Lower lobe of right lung (tissue), 2 donors: ENCODE measurements around the gene ASB6. TPM values are rescaled to one million over a fixed set of nuclear protein-coding genes. Genes with fewer than 3 reads are reported as not detected.

ENCODE experiments used
- ATAC-seq, 2 donors: fragments of 200-7000 bp; cut with Tn5 transposase; one replicate each; pipeline ENCODE4 v1.9.1; 2020 to 2022; ENCODE audit warnings: mild to moderate bottlenecking in 2 of 2, moderate library complexity in 2 of 2
- DNase-seq: peaks from one replicate; pipeline ENCODE4 v3.0.0-alpha.2; 2020
- H3K27ac ChIP-seq: fragments of 200-600 bp; one replicate; pipeline ENCODE4 v1.8.0; 2022
- H3K27me3 ChIP-seq: fragments of 200-600 bp; one replicate; pipeline ENCODE4 v1.8.0; 2022; ENCODE audit warnings: low read depth
- H3K36me3 ChIP-seq: fragments of 200-600 bp; one replicate; pipeline ENCODE4 v1.8.0; 2022; ENCODE audit warnings: mild to moderate bottlenecking
- H3K4me1 ChIP-seq: fragments of 200-600 bp; one replicate; pipeline ENCODE4 v1.8.0; 2022
- H3K4me3 ChIP-seq: fragments of 200-600 bp; one replicate; pipeline ENCODE4 v1.8.0; 2022; ENCODE audit warnings: mild to moderate bottlenecking
- H3K9me3 ChIP-seq: fragments of 200-600 bp; one replicate; pipeline ENCODE4 v1.8.0; 2022
- intact Hi-C: fragments of 100-400 bp; cut with DNase I; formaldehyde crosslinking; loops from one replicate; pipeline ENCODE4 v1.11.0; 2022
- total RNA-seq: library from RNA; stranded (reverse); fragmentation: NEBNext Ultra II Directional; extraction: Animal tissue kit (Norgen Biotek cat#: 25700); gene quantifications from one replicate; pipeline ENCODE4 v1.2.1, GENCODE V29; 2021
- TF ChIP-seq, protein P1 (sequence below): fragments of 200-600 bp; IDR thresholded peaks from one replicate; pipeline ENCODE4 v1.8.0; 2022; ENCODE audit warnings: antibody characterized with exemption, mild to moderate bottlenecking
- donor health status: DM: no; HTN: yes; CAD: no; lungs with severe emphysema.

The ASB6 gene
- total RNA-seq, 1 donor from 2014 or later: 14.6 TPM

DNA sequence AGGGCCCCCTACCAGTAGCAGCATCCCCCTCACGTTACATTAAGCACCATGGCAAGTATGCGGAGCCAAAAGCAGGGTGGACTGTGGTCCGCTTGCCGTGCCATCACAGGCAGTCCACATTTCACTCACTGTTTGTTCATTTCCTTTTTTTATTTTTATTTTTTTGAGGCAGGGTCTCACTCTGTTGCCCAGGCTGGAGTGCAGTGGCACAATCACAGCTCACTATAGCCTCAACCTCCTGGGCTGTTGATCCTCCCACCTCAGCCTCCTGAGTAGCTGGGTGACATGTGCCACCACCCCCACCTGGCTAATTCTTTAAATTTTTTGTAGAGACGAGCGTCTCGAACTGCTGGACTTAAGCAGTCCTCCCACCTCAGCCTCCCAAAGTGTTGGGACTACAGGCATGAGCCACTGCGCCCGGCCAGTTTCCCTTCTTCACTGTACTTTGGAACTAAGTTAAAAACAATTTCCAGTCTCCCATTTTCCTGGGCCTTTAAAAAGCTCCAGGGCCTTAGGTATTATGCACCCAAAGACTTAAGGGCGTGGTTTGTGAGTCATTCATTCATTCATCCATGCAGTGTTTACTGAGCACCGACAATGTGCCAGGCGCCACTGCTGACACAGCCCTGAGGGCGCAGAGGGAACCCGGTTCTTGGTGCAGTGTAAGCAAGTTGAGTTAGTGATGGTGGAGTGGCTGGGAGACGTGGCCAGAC is 43.4 kb upstream of the ASB6 start:
- Histone ChIP-seq H3K4me3 (no peak overlapping the region), H3K9me3 (no peaks in the 10 kb centered on the region), H3K4me1 (no peaks in the 10 kb centered on the region), H3K36me3 (no peaks in the 10 kb centered on the region), H3K27ac (no peak overlapping the region), H3K27me3 (peaks cover 16% of the 10 kb centered on the region)
- TF ChIP-seq, protein P1, sequence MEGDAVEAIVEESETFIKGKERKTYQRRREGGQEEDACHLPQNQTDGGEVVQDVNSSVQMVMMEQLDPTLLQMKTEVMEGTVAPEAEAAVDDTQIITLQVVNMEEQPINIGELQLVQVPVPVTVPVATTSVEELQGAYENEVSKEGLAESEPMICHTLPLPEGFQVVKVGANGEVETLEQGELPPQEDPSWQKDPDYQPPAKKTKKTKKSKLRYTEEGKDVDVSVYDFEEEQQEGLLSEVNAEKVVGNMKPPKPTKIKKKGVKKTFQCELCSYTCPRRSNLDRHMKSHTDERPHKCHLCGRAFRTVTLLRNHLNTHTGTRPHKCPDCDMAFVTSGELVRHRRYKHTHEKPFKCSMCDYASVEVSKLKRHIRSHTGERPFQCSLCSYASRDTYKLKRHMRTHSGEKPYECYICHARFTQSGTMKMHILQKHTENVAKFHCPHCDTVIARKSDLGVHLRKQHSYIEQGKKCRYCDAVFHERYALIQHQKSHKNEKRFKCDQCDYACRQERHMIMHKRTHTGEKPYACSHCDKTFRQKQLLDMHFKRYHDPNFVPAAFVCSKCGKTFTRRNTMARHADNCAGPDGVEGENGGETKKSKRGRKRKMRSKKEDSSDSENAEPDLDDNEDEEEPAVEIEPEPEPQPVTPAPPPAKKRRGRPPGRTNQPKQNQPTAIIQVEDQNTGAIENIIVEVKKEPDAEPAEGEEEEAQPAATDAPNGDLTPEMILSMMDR: no peak
- ATAC-seq: no peak
- no peak for DNase-seq
- intact Hi-C loops: no loop called here

DNA sequence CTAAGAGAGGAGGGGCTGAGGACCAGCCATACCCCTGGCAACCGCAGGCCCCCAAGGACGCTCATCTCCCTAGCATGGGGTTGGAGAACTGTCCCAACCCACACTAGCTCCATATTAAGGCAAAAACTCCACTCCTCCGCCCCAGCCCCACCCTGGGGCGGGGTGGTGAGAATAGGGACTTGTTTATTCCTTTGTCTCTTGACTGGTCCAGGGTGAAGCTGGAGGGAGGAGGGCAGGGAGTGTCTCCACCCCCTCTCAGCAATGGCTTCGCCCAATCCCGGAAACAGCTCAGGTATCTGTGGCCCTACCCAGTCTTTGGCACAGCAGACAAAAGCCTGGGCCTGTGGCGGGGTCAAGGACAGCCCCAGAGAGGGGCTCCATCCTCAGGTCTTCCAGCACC is 40.4 kb upstream of the ASB6 start:
- TF ChIP-seq, protein P1: no peak
- intact Hi-C loops: no loop called here

GRCh38 chr9:129681924-129682323 is 40.0 kb upstream of the ASB6 start:
- intact Hi-C loops: no loop called here
- DNase-seq (no peak), ATAC-seq (no peak)
- H3K27me3 ChIP-seq: peaks cover 27% of the 10 kb centered on the region
- TF ChIP-seq, protein P1: no peak
- no peaks in the 10 kb centered on the region for H3K36me3 ChIP-seq
- no peaks in the 10 kb centered on the region for H3K4me1 ChIP-seq
- no peak overlapping the region for H3K4me3 ChIP-seq
- no peak overlapping the region for H3K27ac ChIP-seq
- H3K9me3 ChIP-seq: no peaks in the 10 kb centered on the region

More for the DNA sequence above, 40.4 kb upstream of the ASB6 start:
- Histone ChIP-seq H3K27me3 (peaks cover 27% of the 10 kb centered on the region), H3K9me3 (no peaks in the 10 kb centered on the region), H3K4me3 (no peak overlapping the region), H3K4me1 (no peaks in the 10 kb centered on the region), H3K27ac (no peak overlapping the region), H3K36me3 (no peaks in the 10 kb centered on the region)
- ATAC-seq (no peak), DNase-seq (no peak)

DNA sequence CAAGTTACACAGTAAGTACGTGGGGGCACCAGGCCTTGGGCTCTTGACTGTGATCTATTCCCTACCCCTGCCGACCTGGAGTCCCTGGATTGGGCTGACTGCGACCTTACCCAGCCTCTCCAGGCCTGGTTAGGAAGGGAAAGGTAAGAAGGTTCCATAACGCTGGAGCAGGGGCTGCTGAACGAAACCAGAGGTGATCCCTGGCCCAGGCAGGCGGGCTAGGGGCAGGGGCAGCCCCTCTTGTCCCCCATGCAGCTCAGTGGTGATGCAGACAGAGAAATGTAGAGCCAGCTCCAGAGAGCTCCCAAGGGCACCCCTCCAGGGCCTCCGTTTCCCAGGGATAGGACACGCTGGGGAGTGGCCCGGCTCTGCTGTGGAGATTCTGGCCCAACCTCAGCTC is 37.6 kb upstream of the ASB6 start:
- no peak for ATAC-seq
- TF ChIP-seq, protein P1: no peak
- no peak for DNase-seq
- intact Hi-C loops: no loop called here
- H3K9me3 ChIP-seq: no peaks in the 10 kb centered on the region
- H3K4me3 ChIP-seq: no peak overlapping the region
- no peaks in the 10 kb centered on the region for H3K36me3 ChIP-seq
- H3K27ac ChIP-seq: no peak overlapping the region
- H3K27me3 ChIP-seq: peaks cover 37% of the 10 kb centered on the region
- H3K4me1 ChIP-seq: no peaks in the 10 kb centered on the region

DNA sequence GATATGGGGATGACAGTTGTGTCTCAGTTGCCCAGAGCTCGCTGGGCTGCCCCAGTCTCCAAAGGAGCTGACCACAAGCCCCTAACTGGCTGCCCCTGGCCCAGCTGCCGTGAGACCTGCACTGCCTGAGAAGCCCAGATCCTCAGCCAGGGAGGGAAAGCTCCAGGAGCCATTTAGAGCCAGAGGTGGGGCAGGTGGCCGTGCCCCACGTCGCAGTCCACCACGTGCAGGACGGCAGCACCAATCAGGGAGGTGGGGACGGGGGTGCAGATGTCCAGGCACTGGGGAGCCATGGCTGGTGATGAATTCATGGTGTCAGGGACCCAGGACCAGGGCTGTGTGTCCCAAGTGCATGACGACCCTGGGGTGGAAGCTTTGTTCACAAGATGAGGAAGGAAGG is 36.9 kb upstream of the ASB6 start:
- Histone ChIP-seq H3K9me3 (no peaks in the 10 kb centered on the region), H3K27ac (no peak overlapping the region), H3K27me3 (peaks cover 37% of the 10 kb centered on the region), H3K36me3 (no peaks in the 10 kb centered on the region), H3K4me3 (no peak overlapping the region), H3K4me1 (no peaks in the 10 kb centered on the region)
- DNase-seq (no peak), ATAC-seq (no peak)
- TF ChIP-seq, protein P1: no peak
- intact Hi-C loops: no loop called here
